ENCODE measurements around the gene VN1R2.
A peak's percentile ranks its signal among the peaks of the same experiment; 100 is the strongest.
"Not testable (repeated sequence)": the region's sequence is repeated elsewhere in the genome, so short reads cannot be mapped to it uniquely, and the experiment has no call there.

Gene VN1R2, protein sequence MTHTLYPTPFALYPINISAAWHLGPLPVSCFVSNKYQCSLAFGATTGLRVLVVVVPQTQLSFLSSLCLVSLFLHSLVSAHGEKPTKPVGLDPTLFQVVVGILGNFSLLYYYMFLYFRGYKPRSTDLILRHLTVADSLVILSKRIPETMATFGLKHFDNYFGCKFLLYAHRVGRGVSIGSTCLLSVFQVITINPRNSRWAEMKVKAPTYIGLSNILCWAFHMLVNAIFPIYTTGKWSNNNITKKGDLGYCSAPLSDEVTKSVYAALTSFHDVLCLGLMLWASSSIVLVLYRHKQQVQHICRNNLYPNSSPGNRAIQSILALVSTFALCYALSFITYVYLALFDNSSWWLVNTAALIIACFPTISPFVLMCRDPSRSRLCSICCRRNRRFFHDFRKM

DNA sequence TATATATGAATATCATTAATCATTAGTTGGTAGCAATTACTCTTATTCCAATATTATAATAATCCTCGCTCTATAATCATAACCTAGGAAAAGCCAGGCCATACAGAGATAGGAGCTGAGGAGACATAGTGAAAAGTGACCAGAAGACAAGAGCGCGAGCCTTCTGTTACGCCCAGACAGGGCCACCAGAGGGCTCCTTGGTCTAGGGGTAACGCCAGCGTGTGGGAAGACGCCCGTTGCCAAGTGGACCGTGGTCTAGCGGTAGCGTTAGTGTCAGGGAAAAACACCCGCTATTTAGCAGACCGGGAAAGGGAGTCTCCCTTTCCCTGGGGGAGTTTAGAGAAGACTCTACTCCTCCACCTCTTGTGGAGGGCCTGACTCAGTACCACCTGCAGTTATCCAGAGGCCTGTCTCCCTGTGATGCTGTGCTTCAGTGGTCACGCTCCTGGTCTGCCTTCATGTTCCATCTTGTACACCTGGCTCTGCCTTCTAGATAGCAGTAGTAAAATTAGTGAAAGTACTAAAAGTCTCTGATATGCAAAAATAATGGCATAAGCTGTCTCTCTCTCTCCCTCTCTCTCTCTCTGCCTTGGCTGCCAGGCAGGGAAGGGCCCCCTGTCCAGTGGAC is at the start of gene VN1R2:
VN1R2 (plus strand) TSS at position 578 of the 628 bp plus-strand sequence. CDS start 84 bp downstream, outside the sequence.
- H3K27ac ChIP-seq: not testable (repeated sequence)
- TF ChIP-seq, protein P1, sequence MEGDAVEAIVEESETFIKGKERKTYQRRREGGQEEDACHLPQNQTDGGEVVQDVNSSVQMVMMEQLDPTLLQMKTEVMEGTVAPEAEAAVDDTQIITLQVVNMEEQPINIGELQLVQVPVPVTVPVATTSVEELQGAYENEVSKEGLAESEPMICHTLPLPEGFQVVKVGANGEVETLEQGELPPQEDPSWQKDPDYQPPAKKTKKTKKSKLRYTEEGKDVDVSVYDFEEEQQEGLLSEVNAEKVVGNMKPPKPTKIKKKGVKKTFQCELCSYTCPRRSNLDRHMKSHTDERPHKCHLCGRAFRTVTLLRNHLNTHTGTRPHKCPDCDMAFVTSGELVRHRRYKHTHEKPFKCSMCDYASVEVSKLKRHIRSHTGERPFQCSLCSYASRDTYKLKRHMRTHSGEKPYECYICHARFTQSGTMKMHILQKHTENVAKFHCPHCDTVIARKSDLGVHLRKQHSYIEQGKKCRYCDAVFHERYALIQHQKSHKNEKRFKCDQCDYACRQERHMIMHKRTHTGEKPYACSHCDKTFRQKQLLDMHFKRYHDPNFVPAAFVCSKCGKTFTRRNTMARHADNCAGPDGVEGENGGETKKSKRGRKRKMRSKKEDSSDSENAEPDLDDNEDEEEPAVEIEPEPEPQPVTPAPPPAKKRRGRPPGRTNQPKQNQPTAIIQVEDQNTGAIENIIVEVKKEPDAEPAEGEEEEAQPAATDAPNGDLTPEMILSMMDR (conservative IDR thresholded peaks at IDR 0.05): peak; percentile 11; the same call in 1 of the 2 replicates

DNA sequence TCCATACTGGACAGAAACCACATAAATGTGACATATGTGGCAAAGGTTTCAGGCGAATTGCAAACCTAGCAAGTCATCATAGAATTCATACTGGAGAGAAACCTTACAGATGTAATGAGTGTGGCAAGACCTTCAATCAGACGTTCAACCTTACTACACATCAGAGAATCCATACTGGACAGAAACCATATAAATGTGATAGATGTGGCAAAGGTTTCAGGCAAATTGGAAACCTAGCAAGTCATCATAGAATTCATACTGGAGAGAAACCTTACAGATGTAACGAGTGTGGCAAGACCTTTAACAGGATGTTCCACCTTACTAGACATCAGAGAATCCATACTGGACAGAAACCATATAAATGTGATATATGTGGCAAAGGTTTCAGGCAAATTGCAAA is 46.5 kb upstream of the VN1R2 start:
- H3K27ac ChIP-seq: not testable (repeated sequence)

DNA sequence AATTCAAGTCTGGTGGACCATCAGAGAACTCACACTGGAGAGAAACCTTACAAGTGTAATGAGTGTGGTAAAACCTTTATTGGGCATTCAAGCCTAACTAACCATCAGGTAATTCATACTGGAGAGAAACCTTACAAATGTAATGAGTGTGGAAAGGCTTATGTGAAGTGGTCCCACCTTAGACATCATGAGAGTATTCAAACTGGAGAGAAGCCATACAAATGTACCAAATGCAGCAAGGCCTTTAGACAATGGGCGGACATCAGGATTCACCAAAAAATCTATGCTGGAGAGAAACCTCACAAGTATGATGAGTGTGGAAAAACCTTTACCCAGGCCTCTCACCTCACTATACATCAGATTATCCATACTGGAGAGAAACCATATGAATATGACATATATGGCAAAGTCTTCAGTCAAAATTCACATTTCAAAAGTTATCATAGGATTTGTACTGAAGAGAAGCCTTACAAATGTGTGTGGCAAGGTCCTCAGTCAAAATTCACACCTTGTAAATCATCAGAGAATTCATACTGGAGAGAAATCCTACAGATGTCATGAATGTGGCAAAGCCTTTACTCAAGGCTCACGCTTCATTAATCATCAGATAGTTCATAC is 45.3 kb upstream of the VN1R2 start:
- H3K27ac ChIP-seq: no peak overlapping the region
- TF ChIP-seq, protein P1 (conservative IDR thresholded peaks at IDR 0.05): no peak

DNA sequence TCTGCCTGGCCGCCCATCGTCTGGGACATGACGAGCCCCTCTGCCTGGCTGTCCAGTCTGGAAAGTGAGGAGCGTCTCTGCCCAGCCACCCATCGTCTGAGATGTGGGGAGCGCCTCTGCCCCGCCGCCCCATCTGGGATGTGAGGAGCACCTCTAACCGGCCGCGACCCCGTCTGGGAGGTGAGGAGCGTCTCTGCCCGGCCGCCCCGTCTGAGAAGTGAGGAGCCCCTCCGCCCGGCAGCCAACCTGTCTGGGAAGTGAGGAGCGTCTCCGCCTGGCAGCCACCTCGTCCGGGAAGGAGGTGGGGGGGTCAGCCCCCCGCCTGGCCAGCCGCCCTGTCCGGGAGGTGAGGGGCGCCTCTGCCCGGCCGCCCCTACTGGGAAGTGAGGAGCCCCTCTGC is 35.4 kb upstream of the VN1R2 start:
- H3K27ac ChIP-seq: not testable (repeated sequence)

DNA sequence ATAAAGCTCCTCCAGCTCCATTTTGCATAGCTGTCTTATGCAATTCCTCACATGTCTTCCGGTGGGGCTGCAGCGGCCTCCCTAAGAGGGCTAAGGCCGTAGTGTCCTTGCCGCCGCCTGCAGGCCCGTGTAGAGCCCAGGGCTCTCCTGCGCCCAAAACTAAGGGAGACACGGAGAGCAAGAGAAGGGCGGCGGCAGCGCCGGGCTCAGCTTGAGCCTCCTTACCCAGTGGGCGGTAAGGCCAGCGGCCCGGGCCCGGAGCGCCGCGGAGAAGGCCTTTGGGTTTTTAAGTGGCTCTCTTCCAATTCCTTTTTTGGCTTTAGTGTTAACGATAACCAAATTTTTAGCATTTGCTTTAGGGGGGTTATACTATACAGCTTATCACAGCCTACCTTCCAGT is 33.5 kb upstream of the VN1R2 start:
- TF ChIP-seq, protein P1 (conservative IDR thresholded peaks at IDR 0.05): no peak
- no peak overlapping the region for H3K27ac ChIP-seq

DNA sequence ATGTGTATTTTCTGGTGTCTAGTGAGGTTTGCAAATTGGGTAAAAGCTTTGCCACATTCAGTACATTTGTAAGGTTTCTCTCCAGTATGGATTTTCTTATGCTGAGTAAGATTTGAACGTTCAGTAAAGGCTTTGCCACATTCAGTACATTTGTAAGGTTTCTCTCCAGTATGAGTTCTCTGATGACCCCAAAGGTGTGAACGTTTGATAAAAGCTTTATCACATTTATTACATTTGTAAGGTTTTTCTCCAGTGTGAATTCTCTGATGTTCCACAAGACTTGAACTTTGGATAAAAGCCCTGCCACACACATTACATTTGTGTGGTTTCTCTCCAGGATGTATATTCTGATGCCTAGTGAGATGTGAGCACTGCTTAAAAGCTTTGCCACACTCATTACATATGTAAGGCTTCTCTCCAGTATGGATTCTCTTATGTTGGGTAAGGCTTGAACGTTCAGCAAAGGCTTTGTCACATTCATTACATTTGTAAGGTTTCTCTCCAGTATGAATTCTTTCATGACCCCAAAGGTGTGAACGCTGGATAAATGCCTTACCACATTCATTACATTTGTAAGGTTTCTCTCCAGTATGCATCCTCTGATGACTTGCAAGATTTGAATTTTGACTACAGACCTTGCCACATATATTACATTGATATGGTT is 20.8 kb upstream of the VN1R2 start:
- no peak overlapping the region for H3K27ac ChIP-seq
- TF ChIP-seq, protein P1 (conservative IDR thresholded peaks at IDR 0.05): no peak

DNA sequence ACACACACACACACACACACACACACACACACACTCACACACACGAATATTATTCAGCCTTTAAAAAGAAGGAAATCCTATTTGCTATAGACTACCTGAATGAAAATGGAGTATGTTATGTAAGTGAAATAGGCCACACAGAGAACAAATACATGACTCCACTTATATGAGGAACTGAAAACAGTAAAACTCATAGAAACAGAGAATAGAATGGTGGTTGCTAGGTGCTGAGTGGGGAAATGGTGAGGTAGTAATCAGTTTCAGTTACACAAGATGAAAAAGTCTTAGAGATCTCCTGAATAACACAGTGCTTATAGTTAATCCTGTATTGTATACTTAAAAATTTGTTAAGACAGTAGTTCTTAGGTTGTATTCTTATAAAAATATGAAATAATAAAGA is 11.6 kb upstream of the VN1R2 start:
- TF ChIP-seq, protein P1 (conservative IDR thresholded peaks at IDR 0.05): no peak
- no peak overlapping the region for H3K27ac ChIP-seq

Measured in VCaP (cell line).